K562 (cell line): ENCODE measurements around the gene PRAMEF1. TPM values are rescaled to one million over a fixed set of nuclear protein-coding genes. Genes with fewer than 3 reads are reported as not detected.
"Not testable (repeated sequence)": the region's sequence is repeated elsewhere in the genome, so short reads cannot be mapped to it uniquely, and the experiment has no call there.

Experiments used
- ATAC-seq: fragments of 200-7000 bp; cut with Tn5 transposase; 3 replicates; pipeline ENCODE4 v1.9.1; 2020; ENCODE audit warnings: moderate library complexity
- BruUV-seq: library from RNA; stranded (reverse); fragments of 400-500 nt; replicated peaks from 2 replicates; lab custom pipeline; 2021; lab: Mats Ljungman, UMichigan
- CTCF ChIA-PET: fragments of 300-600 bp; formaldehyde crosslinking; extraction: SDS; loops from one replicate; lab custom pipeline; 2021; ENCODE audit warnings: low intra/inter-chr PET ratio; lab: Yijun Ruan, JAX
- POLR2A ChIA-PET: fragments of 300-600, 350-650 bp; sonication (Branson Sonifier 250); formaldehyde crosslinking; extraction: SDS; loops from one replicate; lab custom pipeline; 2021; ENCODE audit warnings: antibody characterized with exemption, inconsistent platforms; lab: Yijun Ruan, JAX
- DNase-seq, 4 experiments: peaks; one replicate each; pipeline versions ENCODE4 v3.0.0 to v3.0.0-alpha.2; 2011 to 2018; ENCODE audit warnings: low spot score in 3 of 4, mixed read lengths in 3 of 4; ENCODE audit errors: extremely low read depth in 1 of 4
- FAIRE-seq: peaks from 2 replicates; lab custom pipeline; 2011; peaks lifted over from hg19 to GRCh38; lab: Jason Lieb, UNC
- H2AFZ ChIP-seq: 2 replicates; pipeline ENCODE4 v1.6.0; 2011; ENCODE audit warnings: low read depth, low read length, control low read depth, inconsistent platforms
- H3K27ac ChIP-seq: fragments of 200-600 bp; 3 replicates; pipeline ENCODE4 v1.8.0; 2011; ENCODE audit warnings: low read depth, mild to moderate bottlenecking, control low read depth, inconsistent platforms, low read length, moderate library complexity, mixed read lengths; ENCODE audit errors: extremely low read depth
- H3K27me3 ChIP-seq, 2 experiments: fragments of 300-600 bp in 1 of 2; 2 replicates in 1 of 2; 3 replicates in 1 of 2; pipeline versions ENCODE4 v1.6.0 to v1.8.0; 2011; ENCODE audit warnings: inconsistent platforms in 2 of 2, low read length in 2 of 2, mild to moderate bottlenecking in 1 of 2, mixed read lengths in 1 of 2, moderate library complexity in 1 of 2; ENCODE audit not compliant: control insufficient read depth in 2 of 2, insufficient read depth in 2 of 2
- H3K36me3 ChIP-seq: fragments of 300-600 bp; 3 replicates; pipeline ENCODE4 v1.8.0; 2011; ENCODE audit warnings: mild to moderate bottlenecking, low read length, inconsistent platforms; ENCODE audit not compliant: control insufficient read depth, insufficient read depth
- H3K4me1 ChIP-seq, 2 experiments: fragments of 200-600 bp in 1 of 2; replicated peaks in 1 of 2; 2 replicates in 1 of 2; 3 replicates in 1 of 2; pipeline versions ENCODE4 v1.5.1 to v1.8.0; 2011; ENCODE audit warnings: inconsistent platforms in 2 of 2, low read length in 2 of 2, mild to moderate bottlenecking in 1 of 2, mixed read lengths in 1 of 2, moderate library complexity in 1 of 2; ENCODE audit not compliant: control insufficient read depth in 2 of 2, insufficient read depth in 2 of 2
- H3K4me2 ChIP-seq: 2 replicates; pipeline ENCODE4 v1.6.1; 2011; ENCODE audit warnings: low read length, control low read depth, inconsistent platforms, mixed read lengths; ENCODE audit not compliant: insufficient read depth
- H3K4me3 ChIP-seq: fragments of 200-600 bp; sonication (generic), shearing (Covaris generic); 2 replicates; pipeline ENCODE4 v1.5.1; 2016; ENCODE audit warnings: control low read depth, inconsistent platforms
- H3K79me2 ChIP-seq: fragments of 200-600 bp; 3 replicates; pipeline ENCODE4 v1.8.0; 2011; ENCODE audit warnings: low read length, inconsistent platforms; ENCODE audit not compliant: control insufficient read depth, insufficient read depth
- H3K9ac ChIP-seq, 2 experiments: 2 replicates each; pipeline versions ENCODE4 v1.6.0 to v1.6.1; 2011; ENCODE audit warnings: low read depth in 2 of 2, low read length in 2 of 2, control low read depth in 1 of 2, inconsistent platforms in 1 of 2, mild to moderate bottlenecking in 1 of 2, mixed read lengths in 1 of 2; ENCODE audit not compliant: insufficient read depth in 1 of 2
- H3K9me1 ChIP-seq: one replicate; pipeline ENCODE4 v1.6.0; 2011; ENCODE audit warnings: inconsistent platforms, mild to moderate bottlenecking, low read length, moderate library complexity; ENCODE audit not compliant: control insufficient read depth, insufficient read depth
- H3K9me3 ChIP-seq: replicated peaks from 2 replicates; pipeline ENCODE4 v1.5.1; 2011; ENCODE audit warnings: low read depth, low read length, inconsistent platforms; ENCODE audit not compliant: control insufficient read depth, insufficient read depth
- H4K20me1 ChIP-seq: replicated peaks from 2 replicates; pipeline ENCODE4 v1.6.1; 2011; ENCODE audit warnings: low read length, inconsistent platforms, mixed read lengths; ENCODE audit not compliant: control insufficient read depth, insufficient read depth
- RAD21 ChIP-seq, 2 experiments: fragments of 250-450 bp in 1 of 2; fragments of 450-650 bp in 1 of 2; sonication (Bioruptor Pico) in 1 of 2; formaldehyde crosslinking in 1 of 2; IDR thresholded peaks in 1 of 2; conservative IDR thresholded peaks in 1 of 2; 2 replicates each; pipeline versions ENCODE4 v1.4.0 to v1.8.0; 2020 to 2022; ENCODE audit warnings: mild to moderate bottlenecking in 2 of 2, moderate library complexity in 1 of 2
- WGBS: fragments of 100-300 bp; shearing (Covaris generic); methylation state at CpG from one replicate; pipeline ENCODE4 v1.1.6; 2016; ENCODE audit warnings: low coverage, mixed read lengths; ENCODE audit not compliant: insufficient coverage; ENCODE audit errors: missing lambda C conversion rate; 5-methylcytosine and 5-hydroxymethylcytosine counted together
- in situ Hi-C: fragments of 300-500 bp; cut with MboI; formaldehyde crosslinking; loops from 4 replicates; pipeline ENCODE4 v1.15.0; 2018; ENCODE audit warnings: inconsistent platforms, mixed read lengths
- intact Hi-C: fragments of 100-400 bp; cut with micrococcal nuclease; formaldehyde crosslinking; loops from 2 replicates; pipeline ENCODE4 v1.14.2; 2022
- polyA plus RNA-seq, 8 experiments: library from polyadenylated mRNA; depleted of rRNA in 4 of 8; stranded (reverse) in 5 of 8; unstranded in 3 of 8; fragments of >200 nt; fragmentation: Nextera tagmentation in 2 of 8; fragmentation: Illumina TruSeq in 1 of 8; extraction: Ambion mirVana in 2 of 8; extraction: Trizol in 1 of 8; gene quantifications; 2 replicates each; pipeline versions ENCODE4 v1.2.1 to v1.2.3, GENCODE V29; 2011 to 2014; ENCODE audit warnings: inconsistent platforms in 1 of 8, missing spikeins in 1 of 8
- total RNA-seq, 7 experiments: library from RNA; depleted of rRNA in 6 of 7; stranded (reverse); fragments of >200 nt in 6 of 7; fragmentation: Illumina TruSeq in 2 of 7; extraction: Trizol in 2 of 7; gene quantifications; 2 replicates each; pipeline versions ENCODE4 v1.2.1 to v1.2.3, GENCODE V29; 2011 to 2021; ENCODE audit warnings: low replicate concordance in 1 of 7
- TF ChIP-seq, protein P1 (sequence below), 3 experiments: IDR thresholded peaks in 2 of 3; conservative IDR thresholded peaks in 1 of 3; 2 replicates each; pipeline ENCODE4 v1.5.1; 2011 to 2012; ENCODE audit warnings: low read length in 3 of 3, mild to moderate bottlenecking in 3 of 3, control low read depth in 2 of 3, improper control_type of control experiment in 1 of 3, inconsistent platforms in 1 of 3, low read depth in 1 of 3, mixed read lengths in 1 of 3, moderate library complexity in 1 of 3; ENCODE audit not compliant: insufficient read depth in 2 of 3
- TF ChIP-seq, protein P2 (sequence below), 2 experiments: fragments of 450-650 bp; formaldehyde crosslinking in 1 of 2; IDR thresholded peaks; 2 replicates each; pipeline versions ENCODE4 v1.4.0 to v1.6.1; 2014 to 2020; ENCODE audit warnings: mild to moderate bottlenecking in 2 of 2, borderline replicate concordance in 1 of 2, low read depth in 1 of 2

The PRAMEF1 gene
- total and polyA plus RNA-seq, 9 of the 15 experiments (the other 6 are each of a cell fraction or from before 2014, with no cell fraction given): not detected

DNA sequence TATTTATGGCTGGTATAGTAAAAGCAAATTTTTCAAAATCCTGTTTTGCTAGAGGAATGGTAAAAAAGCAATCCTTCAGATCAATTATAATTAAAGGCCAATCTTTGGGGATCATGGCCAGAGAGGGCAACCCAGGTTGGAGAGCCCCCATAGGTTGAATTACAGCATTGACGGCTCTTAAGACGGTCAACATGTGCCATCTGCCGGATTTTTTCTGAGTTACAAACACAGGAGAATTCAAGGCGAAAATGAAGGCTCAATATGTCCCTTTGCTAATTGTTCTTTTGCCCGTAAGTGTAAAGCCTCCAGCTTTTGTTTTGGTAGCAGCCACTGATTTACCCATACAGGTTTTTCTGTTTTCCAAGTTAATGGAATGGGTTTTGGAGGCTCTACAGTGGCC lies 9.7 kb upstream of the PRAMEF1 start:
- H3K79me2 ChIP-seq, ATAC-seq, H3K4me3 ChIP-seq, H2AFZ ChIP-seq, H3K9ac ChIP-seq, H3K4me2 ChIP-seq, in situ Hi-C loops, DNase-seq, H3K36me3 ChIP-seq, BruUV-seq, POLR2A ChIA-PET, intact Hi-C loops, H3K4me1 ChIP-seq, H3K27ac ChIP-seq, H3K9me1 ChIP-seq, H3K9me3 ChIP-seq, H4K20me1 ChIP-seq, FAIRE-seq: not testable (repeated sequence)
- peaks cover 14 to 22% of the 10 kb centered on the region in 2 experiments; a peak in 4 of 5 replicates for H3K27me3 ChIP-seq
- CTCF ChIA-PET: interaction anchor here (1.0 to 1.1 kb wide), 2 partner anchors 467 to 657 kb away, joined by 3 to 5 read pairs; no protein-coding TSS in a partner anchor
- TF ChIP-seq, protein P1, sequence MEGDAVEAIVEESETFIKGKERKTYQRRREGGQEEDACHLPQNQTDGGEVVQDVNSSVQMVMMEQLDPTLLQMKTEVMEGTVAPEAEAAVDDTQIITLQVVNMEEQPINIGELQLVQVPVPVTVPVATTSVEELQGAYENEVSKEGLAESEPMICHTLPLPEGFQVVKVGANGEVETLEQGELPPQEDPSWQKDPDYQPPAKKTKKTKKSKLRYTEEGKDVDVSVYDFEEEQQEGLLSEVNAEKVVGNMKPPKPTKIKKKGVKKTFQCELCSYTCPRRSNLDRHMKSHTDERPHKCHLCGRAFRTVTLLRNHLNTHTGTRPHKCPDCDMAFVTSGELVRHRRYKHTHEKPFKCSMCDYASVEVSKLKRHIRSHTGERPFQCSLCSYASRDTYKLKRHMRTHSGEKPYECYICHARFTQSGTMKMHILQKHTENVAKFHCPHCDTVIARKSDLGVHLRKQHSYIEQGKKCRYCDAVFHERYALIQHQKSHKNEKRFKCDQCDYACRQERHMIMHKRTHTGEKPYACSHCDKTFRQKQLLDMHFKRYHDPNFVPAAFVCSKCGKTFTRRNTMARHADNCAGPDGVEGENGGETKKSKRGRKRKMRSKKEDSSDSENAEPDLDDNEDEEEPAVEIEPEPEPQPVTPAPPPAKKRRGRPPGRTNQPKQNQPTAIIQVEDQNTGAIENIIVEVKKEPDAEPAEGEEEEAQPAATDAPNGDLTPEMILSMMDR (IDR thresholded peaks at IDR 0.05 in 2 of 3, conservative IDR thresholded peaks at IDR 0.05 in 1 of 3; ENCODE audit: insufficient read depth in 2 of 3, low read depth in 1 of 3, low read length in 3 of 3): peak; percentile 22 to 49 (median 45); a peak in 4 of 6 replicates
- TF ChIP-seq, protein P2, sequence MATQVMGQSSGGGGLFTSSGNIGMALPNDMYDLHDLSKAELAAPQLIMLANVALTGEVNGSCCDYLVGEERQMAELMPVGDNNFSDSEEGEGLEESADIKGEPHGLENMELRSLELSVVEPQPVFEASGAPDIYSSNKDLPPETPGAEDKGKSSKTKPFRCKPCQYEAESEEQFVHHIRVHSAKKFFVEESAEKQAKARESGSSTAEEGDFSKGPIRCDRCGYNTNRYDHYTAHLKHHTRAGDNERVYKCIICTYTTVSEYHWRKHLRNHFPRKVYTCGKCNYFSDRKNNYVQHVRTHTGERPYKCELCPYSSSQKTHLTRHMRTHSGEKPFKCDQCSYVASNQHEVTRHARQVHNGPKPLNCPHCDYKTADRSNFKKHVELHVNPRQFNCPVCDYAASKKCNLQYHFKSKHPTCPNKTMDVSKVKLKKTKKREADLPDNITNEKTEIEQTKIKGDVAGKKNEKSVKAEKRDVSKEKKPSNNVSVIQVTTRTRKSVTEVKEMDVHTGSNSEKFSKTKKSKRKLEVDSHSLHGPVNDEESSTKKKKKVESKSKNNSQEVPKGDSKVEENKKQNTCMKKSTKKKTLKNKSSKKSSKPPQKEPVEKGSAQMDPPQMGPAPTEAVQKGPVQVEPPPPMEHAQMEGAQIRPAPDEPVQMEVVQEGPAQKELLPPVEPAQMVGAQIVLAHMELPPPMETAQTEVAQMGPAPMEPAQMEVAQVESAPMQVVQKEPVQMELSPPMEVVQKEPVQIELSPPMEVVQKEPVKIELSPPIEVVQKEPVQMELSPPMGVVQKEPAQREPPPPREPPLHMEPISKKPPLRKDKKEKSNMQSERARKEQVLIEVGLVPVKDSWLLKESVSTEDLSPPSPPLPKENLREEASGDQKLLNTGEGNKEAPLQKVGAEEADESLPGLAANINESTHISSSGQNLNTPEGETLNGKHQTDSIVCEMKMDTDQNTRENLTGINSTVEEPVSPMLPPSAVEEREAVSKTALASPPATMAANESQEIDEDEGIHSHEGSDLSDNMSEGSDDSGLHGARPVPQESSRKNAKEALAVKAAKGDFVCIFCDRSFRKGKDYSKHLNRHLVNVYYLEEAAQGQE (IDR thresholded peaks at IDR 0.05; ENCODE audit: borderline replicate concordance): peak; percentile 30; the same call in 1 of the 2 replicates
- TF ChIP-seq, protein P2 (CRISPR knock-in tag; IDR thresholded peaks at IDR 0.05; ENCODE audit: low read depth): not testable (repeated sequence)
- peak; percentile 39 to 67 for TF ChIP-seq RAD21 (CRISPR knock-in tag; conservative IDR thresholded peaks at IDR 0.05 in 1 of 2, IDR thresholded peaks at IDR 0.05 in 1 of 2)
- WGBS: 0% methylated on average over 4 of the region's 5 CpGs
